NCI-H1436 treated with DMSO at 0.1 percent for 48 hours (cell line): ENCODE data around the gene FAM168A.
"Not testable (repeated sequence)": the region's sequence is repeated elsewhere in the genome, so short reads cannot be mapped to it uniquely, and the experiment has no call there.

Source experiments
- DNase-seq: peaks from one replicate; lab custom pipeline; 2025; lab: John Stamatoyannopoulos, UW

The FAM168A gene

GRCh38 chr11:73468590-73469161 is 129.2 kb downstream of the FAM168A start:
- DNase-seq, result no peak

DNA sequence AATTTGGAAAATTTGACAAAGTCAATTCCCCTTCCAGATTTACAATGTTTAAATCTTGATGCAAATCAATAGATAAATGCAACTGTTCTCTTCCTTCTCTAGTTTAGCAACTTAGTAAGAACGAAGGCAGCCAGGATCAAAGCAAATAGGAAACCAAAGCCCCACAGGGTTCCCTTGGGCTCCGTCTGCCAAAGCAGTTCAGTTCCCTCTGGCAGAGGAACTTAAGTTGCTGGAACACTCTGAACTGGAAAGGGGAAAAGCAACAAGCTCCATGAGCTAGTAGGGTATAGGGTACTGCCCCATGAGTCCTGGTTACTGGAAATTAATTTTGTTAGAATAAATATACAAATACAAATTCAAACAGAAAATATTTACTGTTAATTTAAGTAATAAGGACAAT is 130.4 kb downstream of the FAM168A start:
- no peak for DNase-seq

GRCh38 chr11:73466643-73467042 is 131.3 kb downstream of the FAM168A start:
- no peak for DNase-seq

DNA sequence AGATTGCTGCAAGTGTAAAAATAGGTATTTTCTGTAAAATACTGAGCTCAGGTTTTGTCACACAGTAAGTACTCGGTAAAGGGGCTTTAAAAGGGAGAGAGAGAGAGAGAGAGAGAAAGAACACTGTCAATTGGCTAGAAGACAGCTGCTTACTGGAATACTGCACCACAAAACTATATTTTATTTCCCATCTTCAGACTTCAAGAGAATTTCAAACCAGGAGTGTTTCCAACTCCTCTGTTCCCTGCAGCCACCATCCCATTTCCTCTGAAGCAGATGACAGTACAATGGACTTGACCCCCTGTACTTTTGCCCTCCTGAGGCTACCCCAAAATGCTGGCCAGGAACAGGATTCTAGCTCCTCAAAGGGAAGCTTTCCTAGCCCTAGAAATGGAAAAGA is 132.0 kb downstream of the FAM168A start:
- DNase-seq, result no peak

GRCh38 chr11:73465023-73465675 is 132.8 kb downstream of the FAM168A start:
- no peak for DNase-seq

DNA sequence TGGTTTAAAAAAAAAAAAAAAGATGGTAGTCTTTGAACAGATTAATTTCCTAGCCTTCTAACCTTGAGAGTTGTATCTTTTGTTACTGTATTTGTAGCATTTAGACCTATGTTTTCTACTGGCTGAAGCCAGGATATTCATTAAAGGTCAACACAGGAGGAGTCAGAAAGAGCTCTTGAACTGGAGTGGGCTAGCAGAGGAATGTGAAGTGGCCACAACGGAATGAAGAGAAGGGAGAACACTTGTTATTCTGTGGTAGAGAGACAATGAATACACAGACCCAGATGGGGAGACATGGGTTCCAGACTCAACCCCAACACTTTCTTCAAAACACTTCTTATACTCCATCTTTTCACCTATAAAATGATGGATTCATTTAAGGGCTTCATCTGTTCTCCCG is 133.6 kb downstream of the FAM168A start:
- no peak for DNase-seq

DNA sequence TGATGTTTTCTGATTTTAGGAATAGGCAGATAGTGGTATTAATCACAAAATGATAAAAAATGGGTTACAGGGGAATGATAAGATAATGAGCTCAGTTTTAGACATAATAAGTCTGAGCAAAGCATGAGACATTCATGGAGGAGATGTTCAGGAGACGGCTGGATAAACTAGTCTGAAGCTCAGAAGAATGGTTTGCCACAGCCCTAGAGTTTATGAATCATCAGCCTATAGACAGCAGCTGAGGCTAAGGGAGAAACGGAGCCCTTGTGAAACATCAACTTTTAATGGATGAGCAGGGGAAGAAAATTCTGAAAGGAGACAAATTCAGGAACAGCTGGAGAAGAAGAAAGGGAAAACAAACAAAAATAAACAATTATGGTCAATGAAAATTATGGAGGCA is 134.6 kb downstream of the FAM168A start:
- DNase-seq, result no peak

GRCh38 chr11:73461964-73462363 is 135.9 kb downstream of the FAM168A start:
- DNase-seq, result no peak

GRCh38 chr11:73461335-73461840 is 136.5 kb downstream of the FAM168A start:
- no peak for DNase-seq

GRCh38 chr11:73458201-73458600 is 139.7 kb downstream of the FAM168A start:
- DNase-seq, result no peak

GRCh38 chr11:73454987-73455386 is 142.9 kb downstream of the FAM168A start:
- DNase-seq, result no peak

DNA sequence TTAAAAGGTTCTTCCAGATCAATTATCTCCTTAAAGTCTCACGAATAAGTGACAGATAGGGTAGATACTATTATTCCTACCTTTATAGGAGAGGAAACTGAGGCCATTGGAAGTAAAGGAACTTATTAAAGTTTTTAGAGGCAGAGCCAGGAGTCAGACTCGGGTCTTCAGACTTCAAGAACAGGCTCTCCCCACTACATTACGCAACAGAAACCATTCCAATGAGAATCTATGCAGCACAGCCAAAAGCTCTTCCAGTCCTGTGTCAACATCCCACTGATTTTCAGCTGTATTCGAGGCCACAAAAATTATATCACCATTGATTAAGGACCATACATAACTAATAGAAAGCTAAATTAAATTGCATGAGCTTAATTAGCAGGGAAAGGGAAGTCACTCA is 144.3 kb downstream of the FAM168A start:
- no peak for DNase-seq

DNA sequence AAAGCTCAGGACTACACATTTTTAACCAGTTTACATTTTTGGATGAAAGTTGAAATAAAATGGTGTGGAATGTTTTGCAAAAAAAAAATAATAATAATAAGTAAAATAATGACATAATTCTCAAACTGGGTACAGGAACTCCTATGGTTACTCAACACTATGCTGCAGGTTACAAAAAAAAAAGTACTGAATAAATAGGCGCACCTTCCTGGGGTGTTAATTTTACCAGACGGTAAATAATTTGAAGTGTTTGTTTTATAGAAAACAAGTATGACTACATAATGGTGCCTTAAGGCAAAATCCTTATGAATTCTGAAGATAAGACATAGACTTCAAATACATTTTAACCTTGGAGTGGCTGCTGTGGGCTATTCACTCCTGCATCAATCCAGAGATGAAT is 145.2 kb downstream of the FAM168A start:
- no peak for DNase-seq

DNA sequence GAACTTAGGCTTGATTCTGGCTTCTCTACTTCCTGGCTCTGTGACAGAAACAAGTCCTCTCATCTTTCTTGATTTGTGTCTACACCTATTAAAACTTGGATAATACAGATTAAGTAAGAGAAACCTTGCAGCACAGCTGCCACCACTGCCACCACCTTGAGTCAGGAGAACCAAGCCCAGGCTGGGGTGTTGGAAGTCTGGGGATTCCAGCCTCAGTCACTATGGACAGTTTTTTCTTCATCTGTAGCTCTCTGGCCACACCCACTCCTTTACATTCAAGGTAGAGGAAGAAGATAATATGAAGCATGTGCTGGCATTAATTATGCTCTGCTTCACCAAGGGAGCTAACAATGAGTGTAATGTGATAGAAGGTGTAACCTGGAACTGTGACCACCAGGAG is 146.0 kb downstream of the FAM168A start:
- DNase-seq, result no peak

DNA sequence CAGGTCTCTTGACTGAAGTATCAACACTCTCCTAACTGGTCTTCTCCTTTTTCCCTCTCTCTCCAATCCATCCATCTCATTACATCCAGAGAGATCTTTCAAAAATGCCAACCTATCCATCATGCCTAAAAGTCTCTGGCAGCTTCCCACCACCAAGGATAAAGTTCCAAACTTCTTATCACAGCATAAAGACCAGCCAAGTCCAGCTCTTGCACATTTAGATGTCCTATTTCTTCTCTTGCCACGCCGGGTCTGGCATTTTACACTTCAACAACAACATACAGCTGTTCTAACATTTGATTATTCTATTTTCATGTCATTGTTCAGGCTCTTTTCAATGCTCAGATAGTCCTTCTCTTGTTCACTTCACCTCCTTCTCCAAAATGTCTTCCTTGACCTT is 151.1 kb downstream of the FAM168A start:
- no peak for DNase-seq

DNA sequence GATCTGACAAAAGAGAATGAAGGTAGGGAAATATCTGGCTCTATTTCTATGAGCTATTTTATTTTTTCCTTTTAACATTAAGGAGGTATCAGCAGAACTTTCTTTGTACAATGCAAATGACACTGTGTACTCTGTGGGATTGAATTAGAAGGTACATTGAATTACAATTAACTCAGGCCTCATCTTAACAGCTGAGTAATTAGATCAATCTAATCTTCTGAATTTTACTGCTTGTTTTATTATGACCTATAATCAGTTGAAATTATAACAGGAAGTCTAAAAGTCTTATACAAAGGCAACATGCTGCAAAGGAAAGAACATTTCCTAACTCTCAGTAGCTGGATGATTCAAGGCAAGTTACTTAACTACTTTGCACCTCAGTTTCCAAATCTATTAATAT is 151.9 kb downstream of the FAM168A start:
- DNase-seq, result no peak

- DNase-seq, result no peak
Measured at GRCh38 chr11:73439002-73439843, 158.7 kb downstream of the FAM168A start.

DNA sequence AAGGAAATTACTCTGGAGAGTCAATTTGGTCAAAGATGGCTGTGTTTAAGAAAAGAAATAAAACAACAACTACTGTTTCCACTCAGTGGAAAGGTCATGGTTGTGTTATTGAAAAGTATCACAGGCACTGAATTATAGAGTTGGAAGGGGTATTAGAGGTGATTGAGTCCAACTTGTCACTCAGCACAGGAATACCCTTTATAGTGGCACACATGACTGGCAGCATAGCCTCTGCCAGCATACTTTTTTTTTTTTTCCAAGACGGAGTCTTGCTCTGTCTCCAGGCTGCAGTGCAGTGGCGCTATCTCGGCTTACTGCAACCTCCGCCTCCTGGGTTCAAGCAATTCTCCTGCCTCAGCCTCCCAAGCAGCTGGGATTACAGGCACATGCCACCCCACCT is 161.1 kb downstream of the FAM168A start:
- DNase-seq, result not testable (repeated sequence)

DNA sequence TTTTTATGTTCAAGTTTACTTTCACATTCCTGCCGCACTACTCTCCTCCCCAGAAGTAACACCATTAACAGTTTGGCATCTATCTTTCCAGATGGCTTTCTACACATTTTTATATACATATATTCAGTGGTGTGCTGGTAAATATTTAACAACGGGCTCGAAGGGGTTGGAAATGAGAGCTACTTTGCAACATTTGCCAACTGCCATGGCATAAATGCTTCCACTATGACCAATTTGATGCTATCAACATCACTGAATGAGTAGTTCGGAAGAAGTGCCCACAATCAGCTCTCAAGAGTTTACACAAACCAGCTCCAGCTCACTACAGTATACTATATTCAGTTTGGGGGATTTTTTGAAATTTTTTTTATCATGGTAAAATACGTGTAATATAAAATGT is 166.5 kb downstream of the FAM168A start:
- DNase-seq, result no peak

- DNase-seq, result no peak
Measured at GRCh38 chr11:73430326-73430725, 167.6 kb downstream of the FAM168A start.

- DNase-seq, result no peak
Measured at GRCh38 chr11:73429121-73429750, 168.7 kb downstream of the FAM168A start.

GRCh38 chr11:73428699-73429098 is 169.2 kb downstream of the FAM168A start:
- DNase-seq, result no peak

GRCh38 chr11:73428227-73428626 is 169.7 kb downstream of the FAM168A start:
- no peak for DNase-seq
